Measurements from ENCODE around the gene PFDN5. TPM values are rescaled to one million over a fixed set of nuclear protein-coding genes. Genes with fewer than 3 reads are reported as not detected.
A peak's percentile ranks its signal among the peaks of the same experiment; 100 is the strongest.

PFDN5 gene
- total and polyA plus RNA-seq, 2 experiments from 2014 or later: 199 to 567 TPM

DNA sequence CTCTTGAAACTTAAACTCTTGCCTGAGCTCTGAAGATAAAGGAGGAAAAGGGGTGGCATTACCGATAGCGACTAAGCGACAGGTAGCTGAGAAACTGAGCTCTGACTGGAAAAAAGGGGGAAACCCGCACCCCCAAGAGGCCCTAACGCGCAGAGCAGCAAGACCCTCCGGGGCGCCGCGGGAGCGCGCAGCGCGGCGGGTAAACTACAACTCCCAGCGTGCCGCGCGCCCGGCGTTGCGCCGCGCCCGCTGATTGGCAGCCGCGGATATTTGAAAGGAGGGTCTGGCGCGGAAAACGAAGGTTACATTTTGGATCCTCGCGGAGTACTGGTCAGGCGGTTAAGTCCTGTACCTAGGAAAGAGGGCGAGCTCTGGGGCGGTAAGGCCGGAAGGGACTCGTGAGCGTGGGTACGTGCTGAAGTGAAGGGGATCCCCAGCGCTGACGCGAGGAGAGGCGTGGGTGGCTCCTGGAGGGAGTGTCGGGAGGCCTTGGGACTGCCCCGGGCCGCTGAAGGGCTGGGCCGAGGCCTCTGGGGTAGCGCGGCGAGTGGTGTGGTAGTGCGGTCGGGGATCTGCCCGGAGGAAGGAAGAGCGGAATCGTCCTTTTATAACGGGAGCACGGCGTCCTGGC is 27.2 kb upstream of the PFDN5 start, which contains the start of gene ESPL1:
TSS of gene ESPL1 (plus strand) at position 301 of the 631 bp plus-strand sequence. CDS start 468 bp downstream, outside the sequence.
- H3K27ac Mint-ChIP-seq: peak within 1 kb of the TSS; percentile 81
- Histone ChIP-seq H3F3A (replicated peaks; ENCODE audit: low read depth) (0 out of 2 replicates have a peak, but pooled peaks cover 9% of the 10 kb centered on the region), H3K4me2 (peak within 1 kb of the TSS; percentile 97), H3K4me1 (ENCODE audit: insufficient read depth) (peaks cover 12% of the 10 kb centered on the region), H3K9me2 (ENCODE audit: insufficient read depth) (no peaks in the 10 kb centered on the region), H3K27ac (ENCODE audit: low read depth) (no peak within 1 kb of the TSS), H2AFZ (peak within 1 kb of the TSS; percentile 98), H3K79me2 (replicated peaks; ENCODE audit: insufficient read depth) (peaks cover 21% of the 10 kb centered on the region; the same call in 1 of the 2 replicates), H4K20me1 (replicated peaks; ENCODE audit: insufficient read depth) (0 out of 2 replicates have a peak, but pooled peaks cover 6% of the 10 kb centered on the region), H3K27me3 (ENCODE audit: insufficient read depth) (no peaks in the 10 kb centered on the region), H3K4me3 (peak within 1 kb of the TSS; percentile 96), H3K36me3 (ENCODE audit: insufficient read depth) (0 out of 2 replicates have a peak, but pooled peaks cover 4% of the 10 kb centered on the region)
- peak; percentile 93 for ATAC-seq
- H3K9me3 Mint-ChIP-seq: no peaks in the 10 kb centered on the region; the same call in 2 of the 3 replicates
- peaks cover 29% of the 10 kb centered on the region for H3K4me1 Mint-ChIP-seq
- peak within 1 kb of the TSS; percentile 96 for H3K4me3 Mint-ChIP-seq
- peaks cover 23% of the 10 kb centered on the region for H3K27me3 Mint-ChIP-seq (ENCODE audit: insufficient read depth, low read depth, poor library complexity)
- peak; percentile 94 for DNase-seq (ENCODE audit: low spot score)
- TF ChIP-seq, protein P1, sequence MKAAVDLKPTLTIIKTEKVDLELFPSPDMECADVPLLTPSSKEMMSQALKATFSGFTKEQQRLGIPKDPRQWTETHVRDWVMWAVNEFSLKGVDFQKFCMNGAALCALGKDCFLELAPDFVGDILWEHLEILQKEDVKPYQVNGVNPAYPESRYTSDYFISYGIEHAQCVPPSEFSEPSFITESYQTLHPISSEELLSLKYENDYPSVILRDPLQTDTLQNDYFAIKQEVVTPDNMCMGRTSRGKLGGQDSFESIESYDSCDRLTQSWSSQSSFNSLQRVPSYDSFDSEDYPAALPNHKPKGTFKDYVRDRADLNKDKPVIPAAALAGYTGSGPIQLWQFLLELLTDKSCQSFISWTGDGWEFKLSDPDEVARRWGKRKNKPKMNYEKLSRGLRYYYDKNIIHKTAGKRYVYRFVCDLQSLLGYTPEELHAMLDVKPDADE (IDR thresholded peaks at IDR 0.05): peak; percentile 79
- TF ChIP-seq ZNF114 (CRISPR knock-in tag; IDR thresholded peaks at IDR 0.05) (no peak), STAT1 (IDR thresholded peaks at IDR 0.05; ENCODE audit: unreplicated experiment) (no peak), POLR2AphosphoS5 (IDR thresholded peaks at IDR 0.05; ENCODE audit: low read depth) (peak; percentile 82), EZH2phosphoT487 (IDR thresholded peaks at IDR 0.05; ENCODE audit: unreplicated experiment) (no peak), NANOG (IDR thresholded peaks at IDR 0.05; ENCODE audit: borderline replicate concordance) (no peak), ZNF331 (CRISPR knock-in tag; IDR thresholded peaks at IDR 0.05; ENCODE audit: low read depth) (no peak), EZH2 (IDR thresholded peaks at IDR 0.05; ENCODE audit: low read depth, unreplicated experiment) (no peak), CREB1 (CRISPR knock-in tag; IDR thresholded peaks at IDR 0.05; ENCODE audit: low read depth) (peak; percentile 65), JUNB (IDR thresholded peaks at IDR 0.05; ENCODE audit: unreplicated experiment) (no peak)
- TF ChIP-seq, protein P2, sequence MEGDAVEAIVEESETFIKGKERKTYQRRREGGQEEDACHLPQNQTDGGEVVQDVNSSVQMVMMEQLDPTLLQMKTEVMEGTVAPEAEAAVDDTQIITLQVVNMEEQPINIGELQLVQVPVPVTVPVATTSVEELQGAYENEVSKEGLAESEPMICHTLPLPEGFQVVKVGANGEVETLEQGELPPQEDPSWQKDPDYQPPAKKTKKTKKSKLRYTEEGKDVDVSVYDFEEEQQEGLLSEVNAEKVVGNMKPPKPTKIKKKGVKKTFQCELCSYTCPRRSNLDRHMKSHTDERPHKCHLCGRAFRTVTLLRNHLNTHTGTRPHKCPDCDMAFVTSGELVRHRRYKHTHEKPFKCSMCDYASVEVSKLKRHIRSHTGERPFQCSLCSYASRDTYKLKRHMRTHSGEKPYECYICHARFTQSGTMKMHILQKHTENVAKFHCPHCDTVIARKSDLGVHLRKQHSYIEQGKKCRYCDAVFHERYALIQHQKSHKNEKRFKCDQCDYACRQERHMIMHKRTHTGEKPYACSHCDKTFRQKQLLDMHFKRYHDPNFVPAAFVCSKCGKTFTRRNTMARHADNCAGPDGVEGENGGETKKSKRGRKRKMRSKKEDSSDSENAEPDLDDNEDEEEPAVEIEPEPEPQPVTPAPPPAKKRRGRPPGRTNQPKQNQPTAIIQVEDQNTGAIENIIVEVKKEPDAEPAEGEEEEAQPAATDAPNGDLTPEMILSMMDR (conservative IDR thresholded peaks at IDR 0.05; ENCODE audit: low read depth in 2 of 2): peak; percentile 35 to 54
- TF ChIP-seq, protein P3, sequence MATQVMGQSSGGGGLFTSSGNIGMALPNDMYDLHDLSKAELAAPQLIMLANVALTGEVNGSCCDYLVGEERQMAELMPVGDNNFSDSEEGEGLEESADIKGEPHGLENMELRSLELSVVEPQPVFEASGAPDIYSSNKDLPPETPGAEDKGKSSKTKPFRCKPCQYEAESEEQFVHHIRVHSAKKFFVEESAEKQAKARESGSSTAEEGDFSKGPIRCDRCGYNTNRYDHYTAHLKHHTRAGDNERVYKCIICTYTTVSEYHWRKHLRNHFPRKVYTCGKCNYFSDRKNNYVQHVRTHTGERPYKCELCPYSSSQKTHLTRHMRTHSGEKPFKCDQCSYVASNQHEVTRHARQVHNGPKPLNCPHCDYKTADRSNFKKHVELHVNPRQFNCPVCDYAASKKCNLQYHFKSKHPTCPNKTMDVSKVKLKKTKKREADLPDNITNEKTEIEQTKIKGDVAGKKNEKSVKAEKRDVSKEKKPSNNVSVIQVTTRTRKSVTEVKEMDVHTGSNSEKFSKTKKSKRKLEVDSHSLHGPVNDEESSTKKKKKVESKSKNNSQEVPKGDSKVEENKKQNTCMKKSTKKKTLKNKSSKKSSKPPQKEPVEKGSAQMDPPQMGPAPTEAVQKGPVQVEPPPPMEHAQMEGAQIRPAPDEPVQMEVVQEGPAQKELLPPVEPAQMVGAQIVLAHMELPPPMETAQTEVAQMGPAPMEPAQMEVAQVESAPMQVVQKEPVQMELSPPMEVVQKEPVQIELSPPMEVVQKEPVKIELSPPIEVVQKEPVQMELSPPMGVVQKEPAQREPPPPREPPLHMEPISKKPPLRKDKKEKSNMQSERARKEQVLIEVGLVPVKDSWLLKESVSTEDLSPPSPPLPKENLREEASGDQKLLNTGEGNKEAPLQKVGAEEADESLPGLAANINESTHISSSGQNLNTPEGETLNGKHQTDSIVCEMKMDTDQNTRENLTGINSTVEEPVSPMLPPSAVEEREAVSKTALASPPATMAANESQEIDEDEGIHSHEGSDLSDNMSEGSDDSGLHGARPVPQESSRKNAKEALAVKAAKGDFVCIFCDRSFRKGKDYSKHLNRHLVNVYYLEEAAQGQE (IDR thresholded peaks at IDR 0.05; ENCODE audit: unreplicated experiment): no peak
- TF ChIP-seq, protein P4, sequence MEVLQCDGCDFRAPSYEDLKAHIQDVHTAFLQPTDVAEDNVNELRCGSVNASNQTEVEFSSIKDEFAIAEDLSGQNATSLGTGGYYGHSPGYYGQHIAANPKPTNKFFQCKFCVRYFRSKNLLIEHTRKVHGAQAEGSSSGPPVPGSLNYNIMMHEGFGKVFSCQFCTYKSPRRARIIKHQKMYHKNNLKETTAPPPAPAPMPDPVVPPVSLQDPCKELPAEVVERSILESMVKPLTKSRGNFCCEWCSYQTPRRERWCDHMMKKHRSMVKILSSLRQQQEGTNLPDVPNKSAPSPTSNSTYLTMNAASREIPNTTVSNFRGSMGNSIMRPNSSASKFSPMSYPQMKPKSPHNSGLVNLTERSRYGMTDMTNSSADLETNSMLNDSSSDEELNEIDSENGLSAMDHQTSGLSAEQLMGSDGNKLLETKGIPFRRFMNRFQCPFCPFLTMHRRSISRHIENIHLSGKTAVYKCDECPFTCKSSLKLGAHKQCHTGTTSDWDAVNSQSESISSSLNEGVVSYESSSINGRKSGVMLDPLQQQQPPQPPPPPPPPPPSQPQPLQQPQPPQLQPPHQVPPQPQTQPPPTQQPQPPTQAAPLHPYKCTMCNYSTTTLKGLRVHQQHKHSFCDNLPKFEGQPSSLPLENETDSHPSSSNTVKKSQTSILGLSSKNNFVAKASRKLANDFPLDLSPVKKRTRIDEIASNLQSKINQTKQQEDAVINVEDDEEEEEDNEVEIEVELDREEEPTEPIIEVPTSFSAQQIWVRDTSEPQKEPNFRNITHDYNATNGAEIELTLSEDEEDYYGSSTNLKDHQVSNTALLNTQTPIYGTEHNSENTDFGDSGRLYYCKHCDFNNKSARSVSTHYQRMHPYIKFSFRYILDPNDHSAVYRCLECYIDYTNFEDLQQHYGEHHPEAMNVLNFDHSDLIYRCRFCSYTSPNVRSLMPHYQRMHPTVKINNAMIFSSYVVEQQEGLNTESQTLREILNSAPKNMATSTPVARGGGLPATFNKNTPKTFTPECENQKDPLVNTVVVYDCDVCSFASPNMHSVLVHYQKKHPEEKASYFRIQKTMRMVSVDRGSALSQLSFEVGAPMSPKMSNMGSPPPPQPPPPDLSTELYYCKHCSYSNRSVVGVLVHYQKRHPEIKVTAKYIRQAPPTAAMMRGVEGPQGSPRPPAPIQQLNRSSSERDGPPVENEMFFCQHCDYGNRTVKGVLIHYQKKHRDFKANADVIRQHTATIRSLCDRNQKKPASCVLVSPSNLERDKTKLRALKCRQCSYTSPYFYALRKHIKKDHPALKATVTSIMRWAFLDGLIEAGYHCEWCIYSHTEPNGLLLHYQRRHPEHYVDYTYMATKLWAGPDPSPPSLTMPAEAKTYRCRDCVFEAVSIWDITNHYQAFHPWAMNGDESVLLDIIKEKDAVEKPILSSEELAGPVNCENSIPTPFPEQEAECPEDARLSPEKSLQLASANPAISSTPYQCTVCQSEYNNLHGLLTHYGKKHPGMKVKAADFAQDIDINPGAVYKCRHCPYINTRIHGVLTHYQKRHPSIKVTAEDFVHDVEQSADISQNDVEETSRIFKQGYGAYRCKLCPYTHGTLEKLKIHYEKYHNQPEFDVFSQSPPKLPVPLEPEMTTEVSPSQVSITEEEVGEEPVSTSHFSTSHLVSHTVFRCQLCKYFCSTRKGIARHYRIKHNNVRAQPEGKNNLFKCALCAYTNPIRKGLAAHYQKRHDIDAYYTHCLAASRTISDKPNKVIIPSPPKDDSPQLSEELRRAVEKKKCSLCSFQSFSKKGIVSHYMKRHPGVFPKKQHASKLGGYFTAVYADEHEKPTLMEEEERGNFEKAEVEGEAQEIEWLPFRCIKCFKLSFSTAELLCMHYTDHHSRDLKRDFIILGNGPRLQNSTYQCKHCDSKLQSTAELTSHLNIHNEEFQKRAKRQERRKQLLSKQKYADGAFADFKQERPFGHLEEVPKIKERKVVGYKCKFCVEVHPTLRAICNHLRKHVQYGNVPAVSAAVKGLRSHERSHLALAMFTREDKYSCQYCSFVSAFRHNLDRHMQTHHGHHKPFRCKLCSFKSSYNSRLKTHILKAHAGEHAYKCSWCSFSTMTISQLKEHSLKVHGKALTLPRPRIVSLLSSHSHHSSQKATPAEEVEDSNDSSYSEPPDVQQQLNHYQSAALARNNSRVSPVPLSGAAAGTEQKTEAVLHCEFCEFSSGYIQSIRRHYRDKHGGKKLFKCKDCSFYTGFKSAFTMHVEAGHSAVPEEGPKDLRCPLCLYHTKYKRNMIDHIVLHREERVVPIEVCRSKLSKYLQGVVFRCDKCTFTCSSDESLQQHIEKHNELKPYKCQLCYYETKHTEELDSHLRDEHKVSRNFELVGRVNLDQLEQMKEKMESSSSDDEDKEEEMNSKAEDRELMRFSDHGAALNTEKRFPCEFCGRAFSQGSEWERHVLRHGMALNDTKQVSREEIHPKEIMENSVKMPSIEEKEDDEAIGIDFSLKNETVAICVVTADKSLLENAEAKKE (CRISPR knock-in tag; IDR thresholded peaks at IDR 0.05): no peak
- H3K36me3 Mint-ChIP-seq (ENCODE audit: low read depth): peaks cover 36% of the 10 kb centered on the region

Data from GM23338 (cell line).